ENCODE measurements around the gene CAST.

Gene CAST

DNA sequence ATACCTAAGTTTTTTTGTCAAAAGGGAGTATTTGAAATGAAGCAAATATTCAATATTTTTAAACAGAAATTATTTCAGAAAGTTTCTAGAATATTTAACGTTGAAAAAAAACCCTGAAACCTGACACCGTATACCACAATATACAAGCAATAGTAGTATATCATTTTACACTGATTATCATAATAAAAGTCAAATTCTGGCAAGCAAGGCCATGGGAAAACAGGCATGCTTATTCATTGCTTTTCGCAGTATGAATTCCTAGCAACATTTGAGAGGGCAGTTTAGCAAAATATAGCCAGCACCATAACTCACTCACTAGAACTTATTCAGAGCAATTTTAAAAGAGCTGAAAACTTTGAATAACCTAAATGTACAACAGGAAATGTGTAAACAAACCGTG lies 99.4 kb downstream of the CAST start:
- Mint-ChIP-seq H3K9me3 (no peaks in the 10 kb centered on the region), H3K4me1 (ENCODE audit: low read depth) (peaks cover 2% of the 10 kb centered on the region), H3K27ac (no peak overlapping the region), H3K36me3 (ENCODE audit: low read depth) (peaks cover 39% of the 10 kb centered on the region), H3K4me3 (no peak overlapping the region), H3K27me3 (ENCODE audit: low read depth) (no peaks in the 10 kb centered on the region)
- DNase-seq (ENCODE audit: low spot score), result no peak

DNA sequence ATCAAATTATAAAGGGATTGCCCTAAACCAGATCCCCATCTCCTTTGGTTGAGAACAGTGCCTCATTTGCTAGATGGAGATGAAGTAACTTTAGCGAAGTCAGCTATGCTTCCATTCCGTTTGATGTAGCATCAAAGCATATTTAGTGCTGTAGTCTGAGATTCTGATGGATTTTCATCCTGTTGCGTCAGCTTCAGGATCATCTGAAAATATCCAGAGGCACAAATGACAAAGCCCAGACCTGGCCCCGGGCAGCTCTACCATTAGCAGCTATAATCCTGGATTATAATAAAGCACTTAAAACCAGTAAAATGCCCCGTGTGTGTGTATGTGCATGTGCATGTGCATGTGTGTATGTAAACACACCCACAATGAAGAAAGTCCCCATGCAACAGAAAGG lies 100.8 kb downstream of the CAST start:
- Mint-ChIP-seq H3K27me3 (ENCODE audit: low read depth) (no peaks in the 10 kb centered on the region), H3K9me3 (no peaks in the 10 kb centered on the region), H3K27ac (no peak overlapping the region), H3K4me1 (ENCODE audit: low read depth) (peaks cover 2% of the 10 kb centered on the region), H3K4me3 (no peak overlapping the region), H3K36me3 (ENCODE audit: low read depth) (peaks cover 38% of the 10 kb centered on the region)
- no peak for DNase-seq (ENCODE audit: low spot score)

DNA sequence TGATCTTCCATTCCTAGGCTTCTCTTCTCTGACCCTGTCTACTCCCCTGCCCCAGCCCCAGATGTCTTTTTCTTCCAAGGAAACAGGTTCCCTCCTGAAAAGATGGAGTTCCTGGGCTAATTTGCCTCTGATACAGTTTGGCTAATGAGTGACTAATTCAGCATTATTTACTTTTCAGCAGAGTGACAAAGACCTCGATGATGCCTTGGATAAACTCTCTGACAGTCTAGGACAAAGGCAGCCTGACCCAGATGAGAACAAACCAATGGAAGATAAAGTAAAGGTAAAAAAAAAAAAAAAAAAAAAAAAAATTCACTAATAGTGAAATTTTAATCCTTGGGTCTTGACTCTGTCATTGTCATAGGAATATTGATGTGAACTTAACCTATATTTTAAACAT lies 102.9 kb downstream of the CAST start:
- Mint-ChIP-seq H3K4me3 (no peak overlapping the region), H3K27me3 (ENCODE audit: low read depth) (no peaks in the 10 kb centered on the region), H3K9me3 (no peaks in the 10 kb centered on the region), H3K4me1 (ENCODE audit: low read depth) (peaks cover 2% of the 10 kb centered on the region), H3K36me3 (ENCODE audit: low read depth) (peaks cover 52% of the 10 kb centered on the region), H3K27ac (no peak overlapping the region)
- DNase-seq (ENCODE audit: low spot score), result no peak

DNA sequence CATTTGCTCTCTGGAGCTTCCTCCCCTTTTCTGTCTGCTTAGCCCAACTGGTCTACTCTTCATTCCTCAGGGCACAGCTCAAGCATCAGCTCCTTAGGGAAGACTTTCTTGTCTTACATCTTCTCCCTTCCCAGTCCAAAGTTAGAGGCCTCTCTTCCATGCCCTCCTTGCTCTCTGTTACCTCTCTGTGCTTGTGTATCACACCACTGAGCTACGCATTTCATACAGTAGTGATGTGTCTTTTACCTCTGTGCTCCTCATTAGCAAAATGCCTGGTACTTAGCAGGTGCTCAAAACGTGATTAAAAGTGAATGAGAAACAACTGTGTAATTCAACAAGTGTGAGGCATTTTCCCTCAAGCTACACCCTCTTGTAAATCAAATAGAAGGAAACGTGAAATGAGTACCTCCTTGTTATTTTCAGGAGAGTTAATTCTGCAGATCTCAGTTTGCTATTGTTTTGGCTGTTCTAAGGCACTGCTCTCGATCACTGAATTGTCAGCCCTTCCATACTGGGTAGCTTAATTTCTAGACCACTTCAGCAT lies 106.6 kb downstream of the CAST start:
- Mint-ChIP-seq H3K27ac (peak overlapping the region; percentile 37), H3K4me1 (ENCODE audit: low read depth) (peaks cover 11% of the 10 kb centered on the region), H3K4me3 (no peak overlapping the region), H3K36me3 (ENCODE audit: low read depth) (peaks cover 65% of the 10 kb centered on the region), H3K27me3 (ENCODE audit: low read depth) (no peaks in the 10 kb centered on the region), H3K9me3 (no peaks in the 10 kb centered on the region)
- DNase-seq (ENCODE audit: low spot score), result no peak

DNA sequence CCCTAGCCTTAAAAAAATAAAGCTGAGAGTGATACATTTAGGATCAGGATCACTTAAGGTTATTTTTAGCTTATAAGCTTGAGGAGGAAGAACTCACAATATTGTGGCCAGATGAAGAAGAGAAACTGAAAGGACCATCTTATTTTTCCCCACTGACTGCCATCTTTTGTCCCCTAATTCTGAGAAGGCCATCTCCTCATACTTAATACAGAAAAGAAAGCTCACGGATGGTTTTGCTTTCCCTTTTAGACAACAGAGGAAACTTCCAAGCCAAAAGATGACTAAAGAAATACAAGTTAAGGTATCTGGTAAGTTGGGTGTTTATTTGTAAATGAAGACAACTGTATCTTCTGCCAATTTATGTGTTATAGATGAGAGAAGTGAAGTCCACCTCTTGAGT lies 109.2 kb downstream of the CAST start:
- Mint-ChIP-seq H3K27me3 (ENCODE audit: low read depth) (no peaks in the 10 kb centered on the region), H3K4me1 (ENCODE audit: low read depth) (peaks cover 9% of the 10 kb centered on the region), H3K9me3 (no peaks in the 10 kb centered on the region), H3K27ac (peak overlapping the region; percentile 22), H3K4me3 (peak overlapping the region; percentile 11), H3K36me3 (ENCODE audit: low read depth) (peaks cover 74% of the 10 kb centered on the region)
- no peak for DNase-seq (ENCODE audit: low spot score)

GRCh38 chr5:96772111-96772510 lies 109.9 kb downstream of the CAST start:
- Mint-ChIP-seq H3K9me3 (no peaks in the 10 kb centered on the region), H3K27ac (no peak overlapping the region), H3K36me3 (ENCODE audit: low read depth) (peaks cover 70% of the 10 kb centered on the region), H3K4me1 (ENCODE audit: low read depth) (peaks cover 9% of the 10 kb centered on the region), H3K4me3 (no peak overlapping the region), H3K27me3 (ENCODE audit: low read depth) (no peaks in the 10 kb centered on the region)
- no peak for DNase-seq (ENCODE audit: low spot score)

- DNase-seq (ENCODE audit: low spot score), result no peak
- peaks cover 71% of the 10 kb centered on the region for H3K36me3 Mint-ChIP-seq (ENCODE audit: low read depth)
- H3K27ac Mint-ChIP-seq, result no peak overlapping the region
- no peaks in the 10 kb centered on the region for H3K9me3 Mint-ChIP-seq
- H3K4me1 Mint-ChIP-seq (ENCODE audit: low read depth), result peaks cover 9% of the 10 kb centered on the region
- H3K4me3 Mint-ChIP-seq, result no peak overlapping the region
- no peaks in the 10 kb centered on the region for H3K27me3 Mint-ChIP-seq (ENCODE audit: low read depth)
Observed at GRCh38 chr5:96772542-96772941, 110.4 kb downstream of the CAST start.

- Mint-ChIP-seq H3K9me3 (no peaks in the 10 kb centered on the region), H3K36me3 (ENCODE audit: low read depth) (peaks cover 73% of the 10 kb centered on the region), H3K27me3 (ENCODE audit: low read depth) (no peaks in the 10 kb centered on the region), H3K4me1 (ENCODE audit: low read depth) (peaks cover 9% of the 10 kb centered on the region), H3K27ac (no peak overlapping the region), H3K4me3 (no peak overlapping the region)
- DNase-seq (ENCODE audit: low spot score), result no peak
Observed at GRCh38 chr5:96775050-96775449, 112.9 kb downstream of the CAST start.

DNA sequence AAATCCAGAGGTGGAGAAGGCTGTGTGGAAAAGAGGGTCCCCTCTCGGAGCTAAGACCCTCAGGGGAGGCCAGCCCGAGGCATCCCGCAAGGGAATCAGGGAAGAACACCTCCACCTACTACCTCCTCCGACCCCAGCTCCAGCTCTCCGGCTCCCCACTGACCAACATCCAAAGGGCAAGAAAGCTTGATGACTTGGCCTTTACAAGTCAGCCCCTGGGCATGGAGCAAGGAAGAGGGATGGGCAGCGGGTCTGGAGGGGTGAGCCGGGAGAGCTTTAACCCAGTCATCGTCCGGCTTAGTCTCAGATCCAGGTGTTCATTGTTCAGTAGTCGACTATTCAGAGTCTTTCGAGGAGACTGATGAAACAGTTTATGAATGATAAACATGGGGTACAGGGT lies 113.5 kb downstream of the CAST start:
- Mint-ChIP-seq H3K4me1 (ENCODE audit: low read depth) (peaks cover 9% of the 10 kb centered on the region), H3K36me3 (ENCODE audit: low read depth) (peaks cover 75% of the 10 kb centered on the region), H3K27ac (no peak overlapping the region), H3K9me3 (no peaks in the 10 kb centered on the region), H3K4me3 (no peak overlapping the region), H3K27me3 (ENCODE audit: low read depth) (no peaks in the 10 kb centered on the region)
- DNase-seq (ENCODE audit: low spot score), result no peak

DNA sequence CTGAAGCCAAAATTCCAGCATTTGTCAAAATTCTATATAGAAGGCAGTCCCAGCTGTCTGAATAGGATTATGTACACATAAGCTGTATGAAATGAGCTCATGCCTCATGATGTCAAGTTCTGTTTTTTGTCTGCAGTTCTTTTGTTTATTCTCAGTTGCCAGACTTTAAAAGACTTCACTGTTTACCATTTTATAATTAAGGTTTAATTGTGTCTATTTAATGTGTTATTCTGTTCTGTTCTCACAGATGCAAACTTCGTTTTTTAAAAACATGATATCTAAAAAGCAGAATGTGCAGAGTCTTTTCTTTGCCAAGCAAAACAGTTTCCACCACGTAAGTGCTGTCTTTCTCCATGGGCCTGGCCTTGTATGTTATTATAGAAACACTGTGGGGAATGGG lies 114.4 kb downstream of the CAST start:
- H3K27ac Mint-ChIP-seq, result no peak overlapping the region
- H3K36me3 Mint-ChIP-seq (ENCODE audit: low read depth), result peaks cover 75% of the 10 kb centered on the region
- no peaks in the 10 kb centered on the region for H3K27me3 Mint-ChIP-seq (ENCODE audit: low read depth)

GRCh38 chr5:96778409-96778808 lies 116.2 kb downstream of the CAST start:
- Mint-ChIP-seq H3K9me3 (no peaks in the 10 kb centered on the region), H3K4me3 (no peak overlapping the region), H3K4me1 (ENCODE audit: low read depth) (no peaks in the 10 kb centered on the region), H3K36me3 (ENCODE audit: low read depth) (peaks cover 74% of the 10 kb centered on the region), H3K27me3 (ENCODE audit: low read depth) (no peaks in the 10 kb centered on the region), H3K27ac (no peak overlapping the region)
- no peak for DNase-seq (ENCODE audit: low spot score)

More for the DNA sequence above, 114.4 kb downstream of the CAST start:
- no peak for DNase-seq (ENCODE audit: low spot score)
- no peaks in the 10 kb centered on the region for H3K9me3 Mint-ChIP-seq
- H3K4me1 Mint-ChIP-seq (ENCODE audit: low read depth), result peaks cover 2% of the 10 kb centered on the region
- no peak overlapping the region for H3K4me3 Mint-ChIP-seq

DNA sequence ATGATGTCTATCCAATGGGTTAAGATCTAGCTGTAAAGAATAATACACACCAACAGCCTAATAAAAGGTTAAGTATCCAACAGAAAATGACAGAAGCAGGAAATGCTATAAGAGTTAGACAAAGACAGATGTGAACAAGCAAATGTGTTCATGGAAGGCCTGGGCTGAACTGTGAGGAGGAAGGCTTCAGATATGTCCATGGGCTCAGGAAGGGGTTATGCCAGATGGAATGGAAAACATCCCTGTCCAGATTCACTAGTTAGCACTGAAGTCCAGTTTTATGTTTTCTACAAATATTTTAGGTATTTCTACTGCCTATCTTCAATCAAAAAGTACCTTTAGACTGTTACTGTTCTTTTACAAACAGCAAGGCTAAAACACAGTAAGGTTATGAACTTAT lies 118.5 kb downstream of the CAST start:
- H3K36me3 Mint-ChIP-seq (ENCODE audit: low read depth), result peaks cover 75% of the 10 kb centered on the region
- no peak overlapping the region for H3K4me3 Mint-ChIP-seq
- no peaks in the 10 kb centered on the region for H3K27me3 Mint-ChIP-seq (ENCODE audit: low read depth)
- H3K4me1 Mint-ChIP-seq (ENCODE audit: low read depth), result no peaks in the 10 kb centered on the region
- H3K9me3 Mint-ChIP-seq, result no peaks in the 10 kb centered on the region
- no peak for DNase-seq (ENCODE audit: low spot score)
- no peak overlapping the region for H3K27ac Mint-ChIP-seq

- no peak overlapping the region for H3K4me3 Mint-ChIP-seq
- no peak overlapping the region for H3K27ac Mint-ChIP-seq
- no peaks in the 10 kb centered on the region for H3K9me3 Mint-ChIP-seq
Observed at GRCh38 chr5:96781031-96781971, 119.1 kb downstream of the CAST start.

DNA sequence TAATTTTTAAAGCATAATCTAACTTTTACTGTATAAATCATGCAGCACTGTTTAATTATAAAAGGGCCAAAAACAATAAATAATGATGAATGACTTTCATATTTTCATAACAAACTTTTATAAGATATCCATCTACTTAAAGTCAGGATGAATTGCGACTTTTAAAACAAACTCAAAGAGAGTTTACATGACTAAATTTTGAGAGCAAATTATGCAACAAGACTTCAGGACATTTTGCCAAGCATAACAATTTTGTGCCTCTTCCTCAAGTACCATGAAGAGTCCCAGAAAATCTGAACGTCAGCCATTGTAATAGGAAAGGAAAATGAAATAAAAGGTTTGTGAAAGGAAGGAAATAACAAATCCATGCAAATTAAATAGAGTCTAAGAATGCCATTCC lies 121.2 kb downstream of the CAST start:
- Mint-ChIP-seq H3K27me3 (ENCODE audit: low read depth) (no peaks in the 10 kb centered on the region), H3K4me1 (ENCODE audit: low read depth) (no peaks in the 10 kb centered on the region), H3K9me3 (no peaks in the 10 kb centered on the region), H3K4me3 (no peak overlapping the region), H3K36me3 (ENCODE audit: low read depth) (peaks cover 75% of the 10 kb centered on the region), H3K27ac (no peak overlapping the region)
- no peak for DNase-seq (ENCODE audit: low spot score)

More at GRCh38 chr5:96781031-96781971, 119.1 kb downstream of the CAST start:
- Mint-ChIP-seq H3K4me1 (ENCODE audit: low read depth) (no peaks in the 10 kb centered on the region), H3K36me3 (ENCODE audit: low read depth) (peaks cover 75% of the 10 kb centered on the region), H3K27me3 (ENCODE audit: low read depth) (no peaks in the 10 kb centered on the region)
- no peak for DNase-seq (ENCODE audit: low spot score)
